Fibroblast of lung (primary cell): ENCODE results near the gene IPO11. TPM values are rescaled to one million over a fixed set of nuclear protein-coding genes. Genes with fewer than 3 reads are reported as not detected.

Experiments used
- DNase-seq, 2 donors: peaks; one replicate each; pipeline versions ENCODE4 v3.0.0 to v3.0.0-alpha.2; 2010; ENCODE audit warnings: low read depth in 2 of 2
- H2AFZ ChIP-seq: 2 replicates; pipeline ENCODE4 v1.5.1; 2012; ENCODE audit warnings: low read length, control low read depth, inconsistent platforms
- H3K27ac ChIP-seq: 2 replicates; pipeline ENCODE4 v1.5.1; 2011; ENCODE audit warnings: low read length, control low read depth; ENCODE audit not compliant: insufficient read depth
- H3K27me3 ChIP-seq: 2 replicates; pipeline ENCODE4 v1.5.1; 2011; ENCODE audit warnings: mild to moderate bottlenecking, low read length; ENCODE audit not compliant: control insufficient read depth, insufficient read depth
- H3K36me3 ChIP-seq: 2 replicates; pipeline ENCODE4 v1.5.1; 2011; ENCODE audit warnings: low read length; ENCODE audit not compliant: control insufficient read depth, insufficient read depth
- H3K4me1 ChIP-seq: 2 replicates; pipeline ENCODE4 v1.5.1; 2011; ENCODE audit warnings: low read length; ENCODE audit not compliant: control insufficient read depth, insufficient read depth; ENCODE audit errors: extremely low read depth
- H3K4me2 ChIP-seq: 2 replicates; pipeline ENCODE4 v1.5.1; 2011; ENCODE audit warnings: low read length, control low read depth; ENCODE audit not compliant: insufficient read depth; ENCODE audit errors: extremely low read depth
- H3K4me3 ChIP-seq, 4 experiments: fragments of 200-600 bp in 1 of 4; sonication (generic) in 1 of 4; replicated peaks in 1 of 4; 2 replicates each; pipeline ENCODE4 v1.5.1; 2011 to 2016; ENCODE audit warnings: low read length in 4 of 4, low read depth in 3 of 4, mild to moderate bottlenecking in 3 of 4, control low read depth in 2 of 4, inconsistent platforms in 1 of 4, mixed read lengths in 1 of 4; ENCODE audit not compliant: insufficient read depth in 1 of 4; ENCODE audit errors: control extremely low read depth in 1 of 4
- H3K79me2 ChIP-seq: 2 replicates; pipeline ENCODE4 v1.5.1; 2012; ENCODE audit warnings: mild to moderate bottlenecking, low read length, inconsistent platforms; ENCODE audit not compliant: control insufficient read depth, insufficient read depth
- H3K9ac ChIP-seq: 2 replicates; pipeline ENCODE4 v1.5.1; 2011; ENCODE audit warnings: mild to moderate bottlenecking, low read length, control low read depth; ENCODE audit not compliant: insufficient read depth
- H3K9me3 ChIP-seq: 2 replicates; pipeline ENCODE4 v1.5.1; 2012; ENCODE audit warnings: low read depth, low read length; ENCODE audit not compliant: control insufficient read depth, insufficient read depth
- H4K20me1 ChIP-seq: 2 replicates; pipeline ENCODE4 v1.5.1; 2011; ENCODE audit warnings: low read length; ENCODE audit not compliant: control insufficient read depth, insufficient read depth; ENCODE audit errors: extremely low read depth
- EZH2 ChIP-seq: IDR thresholded peaks from 2 replicates; pipeline ENCODE4 v1.5.1; 2012; ENCODE audit warnings: low read length, control low read depth, mild to moderate bottlenecking; ENCODE audit errors: missing control alignments
- polyA plus RNA-seq, 2 donors: library from polyadenylated mRNA; depleted of rRNA in 1 of 2; stranded (reverse) in 1 of 2; unstranded in 1 of 2; fragments of >200 nt; gene quantifications; 2 replicates each; pipeline ENCODE4 v1.2.1, GENCODE V29; 2011 to 2012; ENCODE audit warnings: missing spikeins in 1 of 2
- total RNA-seq: library from RNA; depleted of rRNA; stranded (reverse); fragments of >200 nt; gene quantifications from 2 replicates; pipeline ENCODE4 v1.2.1, GENCODE V29; 2014
- TF ChIP-seq, protein P1 (sequence below), 2 donors: IDR thresholded peaks in 1 of 2; conservative IDR thresholded peaks in 1 of 2; 1 replicate in 1 of 2; 2 replicates in 1 of 2; pipeline ENCODE4 v1.5.1; 2011 to 2012; ENCODE audit warnings: low read length in 2 of 2, control low read depth in 1 of 2, inconsistent platforms in 1 of 2, low read depth in 1 of 2, mild to moderate bottlenecking in 1 of 2

IPO11 gene
- total and polyA plus RNA-seq, 2 donors (not counting 1 experiment from before 2014, with no cell fraction given): 19.9 to 28.2 TPM

DNA sequence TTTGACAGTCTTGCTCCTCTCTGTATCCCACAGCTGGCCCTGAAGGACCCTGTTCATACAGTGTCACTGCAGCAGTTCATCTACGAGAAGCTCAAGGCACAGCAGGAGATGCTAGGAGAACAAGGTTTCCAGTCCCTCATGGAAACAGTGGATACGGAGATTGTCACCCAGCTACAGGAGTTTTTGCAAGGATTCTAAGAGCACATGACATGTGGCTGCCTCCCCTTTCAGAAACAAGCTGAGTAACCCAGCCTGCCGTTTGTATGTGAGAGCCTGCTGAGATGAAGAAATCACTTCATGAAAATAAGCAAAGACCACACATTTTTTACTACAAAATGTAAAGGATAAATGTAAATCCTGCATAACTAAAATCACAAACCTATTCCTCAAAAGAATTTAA lies 214.6 kb downstream of the IPO11 start:
- no peaks in the 10 kb centered on the region for H3K79me2 ChIP-seq

GRCh38 chr5:62627901-62628300 lies 215.3 kb downstream of the IPO11 start:
- Histone ChIP-seq H3K4me1 (no peaks in the 10 kb centered on the region), H3K36me3 (no peaks in the 10 kb centered on the region), H4K20me1 (no peaks in the 10 kb centered on the region), H3K9ac (no peak overlapping the region), H3K27me3 (no peaks in the 10 kb centered on the region), H3K9me3 (no peaks in the 10 kb centered on the region), H3K79me2 (no peaks in the 10 kb centered on the region), H3K27ac (no peak overlapping the region), H3K4me3 (no peak overlapping the region), H3K4me2 (no peak overlapping the region), H2AFZ (no peak overlapping the region)
- TF ChIP-seq, protein P1, sequence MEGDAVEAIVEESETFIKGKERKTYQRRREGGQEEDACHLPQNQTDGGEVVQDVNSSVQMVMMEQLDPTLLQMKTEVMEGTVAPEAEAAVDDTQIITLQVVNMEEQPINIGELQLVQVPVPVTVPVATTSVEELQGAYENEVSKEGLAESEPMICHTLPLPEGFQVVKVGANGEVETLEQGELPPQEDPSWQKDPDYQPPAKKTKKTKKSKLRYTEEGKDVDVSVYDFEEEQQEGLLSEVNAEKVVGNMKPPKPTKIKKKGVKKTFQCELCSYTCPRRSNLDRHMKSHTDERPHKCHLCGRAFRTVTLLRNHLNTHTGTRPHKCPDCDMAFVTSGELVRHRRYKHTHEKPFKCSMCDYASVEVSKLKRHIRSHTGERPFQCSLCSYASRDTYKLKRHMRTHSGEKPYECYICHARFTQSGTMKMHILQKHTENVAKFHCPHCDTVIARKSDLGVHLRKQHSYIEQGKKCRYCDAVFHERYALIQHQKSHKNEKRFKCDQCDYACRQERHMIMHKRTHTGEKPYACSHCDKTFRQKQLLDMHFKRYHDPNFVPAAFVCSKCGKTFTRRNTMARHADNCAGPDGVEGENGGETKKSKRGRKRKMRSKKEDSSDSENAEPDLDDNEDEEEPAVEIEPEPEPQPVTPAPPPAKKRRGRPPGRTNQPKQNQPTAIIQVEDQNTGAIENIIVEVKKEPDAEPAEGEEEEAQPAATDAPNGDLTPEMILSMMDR (conservative IDR thresholded peaks at IDR 0.05 in 1 of 2, IDR thresholded peaks at IDR 0.05 in 1 of 2; ENCODE audit: low read depth in 1 of 2, low read length in 2 of 2): no peak
- TF ChIP-seq EZH2: no peak
- DNase-seq: no peak

More for the DNA sequence above, 214.6 kb downstream of the IPO11 start:
- no peaks in the 10 kb centered on the region for H3K9me3 ChIP-seq
- H3K4me2 ChIP-seq: no peak overlapping the region
- no peak overlapping the region for H3K27ac ChIP-seq
- H3K36me3 ChIP-seq: no peaks in the 10 kb centered on the region
- no peaks in the 10 kb centered on the region for H3K4me1 ChIP-seq
- no peak overlapping the region for H3K9ac ChIP-seq
- DNase-seq: no peak
- no peaks in the 10 kb centered on the region for H3K27me3 ChIP-seq
- H2AFZ ChIP-seq: no peak overlapping the region
- no peaks in the 10 kb centered on the region for H4K20me1 ChIP-seq
- no peak for TF ChIP-seq EZH2
- no peak overlapping the region for H3K4me3 ChIP-seq

DNA sequence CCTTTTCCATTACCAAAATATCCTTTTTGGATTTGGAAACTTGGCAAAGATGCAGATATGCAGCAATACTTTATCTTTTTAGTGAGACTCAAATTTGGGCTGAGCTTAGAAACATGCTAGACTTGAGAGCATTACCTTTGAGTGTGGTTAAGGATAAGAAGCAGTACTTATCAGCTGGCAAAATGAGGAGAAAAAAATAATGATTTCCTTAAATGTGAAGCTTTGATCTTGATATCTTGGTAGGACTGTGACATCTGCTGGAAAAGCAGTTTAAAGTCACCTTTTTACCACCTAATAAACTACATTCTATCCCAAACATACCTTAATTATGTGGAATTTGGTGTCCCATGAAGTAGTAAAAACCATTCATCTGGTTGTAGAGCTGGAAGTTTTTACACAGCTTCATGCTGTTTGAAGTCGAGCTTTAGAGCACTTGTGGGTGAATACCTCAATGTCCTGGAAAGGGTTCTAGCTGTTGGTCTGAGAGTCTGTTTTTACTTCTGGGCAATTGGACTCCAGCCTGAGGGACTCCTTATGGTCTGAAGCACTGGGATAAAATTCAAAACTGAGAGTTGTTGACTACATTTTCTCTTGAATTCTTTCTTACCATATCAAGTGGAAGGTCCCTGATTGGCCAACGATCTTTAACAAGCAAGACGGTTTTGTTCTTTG lies 219.5 kb downstream of the IPO11 start:
- H3K27me3 ChIP-seq: no peaks in the 10 kb centered on the region
- H3K36me3 ChIP-seq: no peaks in the 10 kb centered on the region
- no peaks in the 10 kb centered on the region for H3K79me2 ChIP-seq
- H3K4me1 ChIP-seq: no peaks in the 10 kb centered on the region
- H3K4me3 ChIP-seq: no peak overlapping the region
- no peaks in the 10 kb centered on the region for H3K9me3 ChIP-seq
- TF ChIP-seq EZH2: no peak
- TF ChIP-seq, protein P1 (conservative IDR thresholded peaks at IDR 0.05 in 1 of 2, IDR thresholded peaks at IDR 0.05 in 1 of 2; ENCODE audit: low read depth in 1 of 2, low read length in 2 of 2): no peak
- DNase-seq: no peak
- H3K9ac ChIP-seq: no peak overlapping the region
- H3K4me2 ChIP-seq: no peak overlapping the region
- no peak overlapping the region for H3K27ac ChIP-seq
- H2AFZ ChIP-seq: no peak overlapping the region
- H4K20me1 ChIP-seq: no peaks in the 10 kb centered on the region
